Middle frontal gyrus (tissue), 1 donor: ENCODE results near the gene JADE2.
"Not testable (repeated sequence)": the region's sequence is repeated elsewhere in the genome, so short reads cannot be mapped to it uniquely, and the experiment has no call there.

Experiments used
- DNase-seq: peaks from one replicate; pipeline ENCODE4 v3.0.0-alpha.2; 2015; ENCODE audit warnings: low spot score; ENCODE audit errors: extremely low spot score

The JADE2 gene

DNA sequence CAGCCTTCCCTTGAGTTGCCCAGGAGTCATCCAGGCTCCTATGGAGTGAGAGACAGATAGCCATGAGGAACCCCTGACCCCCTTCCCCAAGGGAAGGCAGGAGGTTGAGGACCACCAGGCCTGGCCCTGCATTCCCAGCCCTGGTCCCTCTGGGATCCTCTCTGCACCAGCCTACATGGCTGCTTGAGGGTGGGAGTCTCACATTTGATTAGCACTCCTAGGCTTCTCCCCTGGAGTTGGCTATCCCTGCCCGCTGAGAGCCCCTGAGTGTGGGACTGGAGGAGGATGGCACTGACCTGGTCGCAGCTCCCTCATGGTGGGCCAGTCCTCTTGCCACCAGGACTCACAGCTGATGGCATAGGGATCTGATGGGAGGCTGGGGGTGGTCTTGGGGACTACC, 60.5 kb downstream of the JADE2 start:
- DNase-seq, result no peak

DNA sequence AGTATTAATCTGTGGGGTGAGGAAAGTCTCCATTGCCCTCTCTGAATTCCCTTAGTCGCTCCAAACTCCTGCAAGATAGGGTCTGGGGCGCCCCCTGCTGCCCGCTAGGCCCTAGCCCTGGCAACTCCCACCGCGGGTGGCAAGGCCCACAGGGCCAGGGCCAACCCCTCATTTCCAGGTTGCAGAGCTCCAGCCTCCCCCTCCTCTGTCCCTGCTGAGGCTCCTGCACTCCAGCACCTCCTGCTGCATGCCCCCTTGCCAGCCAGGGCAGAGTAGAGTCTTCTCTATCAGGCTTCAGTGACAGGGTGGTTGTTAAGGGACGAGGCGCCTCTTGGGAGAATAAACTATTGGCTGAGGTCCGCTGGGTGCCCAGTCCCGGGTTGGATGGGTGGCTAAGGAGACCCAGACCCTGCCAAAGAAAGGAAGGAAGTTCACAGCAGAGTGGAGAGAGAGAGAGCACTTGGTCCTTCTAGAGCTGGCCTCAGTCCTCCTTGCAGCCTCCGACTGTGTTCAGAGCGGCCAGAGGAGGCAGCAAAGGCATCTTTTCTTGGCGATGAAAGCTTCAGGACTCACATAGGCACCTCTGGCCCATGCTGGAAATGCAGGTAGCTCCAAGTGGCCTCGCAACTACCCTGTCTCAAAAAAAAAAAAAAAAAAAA, 61.5 kb downstream of the JADE2 start:
- peak; percentile 45 for DNase-seq

DNA sequence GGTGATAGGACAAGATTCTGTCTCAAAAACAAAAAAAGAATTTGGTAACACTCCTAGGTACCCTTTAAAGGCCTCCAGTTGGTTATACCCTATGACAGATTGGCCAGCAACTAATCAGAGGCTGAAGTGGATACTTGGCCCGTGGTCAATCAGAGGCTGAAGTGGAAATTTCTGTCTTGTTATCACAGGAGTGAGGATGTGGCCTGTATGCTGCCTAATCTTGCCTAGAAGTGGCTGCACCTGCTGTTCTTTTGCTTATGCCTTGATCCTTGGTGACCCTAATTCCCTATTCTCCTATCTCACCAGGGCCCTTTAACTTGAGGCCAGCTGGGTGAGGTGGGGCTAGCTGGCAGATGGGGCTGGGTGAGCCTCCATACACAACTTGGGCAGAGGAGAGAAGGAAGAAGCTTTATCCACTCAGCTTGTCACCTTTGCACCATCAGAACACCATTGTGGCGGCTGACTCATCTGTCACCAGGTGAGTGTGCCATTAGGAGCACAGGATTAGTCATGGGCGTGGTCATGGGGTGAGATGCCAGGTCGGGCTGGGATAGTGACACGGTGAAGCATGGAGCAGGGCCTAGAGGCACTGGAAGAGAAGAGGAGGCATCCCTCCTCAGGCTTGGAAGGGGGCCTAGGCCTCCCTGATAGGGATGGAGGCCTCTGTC, 65.7 kb downstream of the JADE2 start:
- DNase-seq, result no peak

GRCh38 chr5:134592141-134592746, 66.8 kb downstream of the JADE2 start:
- no peak for DNase-seq

DNA sequence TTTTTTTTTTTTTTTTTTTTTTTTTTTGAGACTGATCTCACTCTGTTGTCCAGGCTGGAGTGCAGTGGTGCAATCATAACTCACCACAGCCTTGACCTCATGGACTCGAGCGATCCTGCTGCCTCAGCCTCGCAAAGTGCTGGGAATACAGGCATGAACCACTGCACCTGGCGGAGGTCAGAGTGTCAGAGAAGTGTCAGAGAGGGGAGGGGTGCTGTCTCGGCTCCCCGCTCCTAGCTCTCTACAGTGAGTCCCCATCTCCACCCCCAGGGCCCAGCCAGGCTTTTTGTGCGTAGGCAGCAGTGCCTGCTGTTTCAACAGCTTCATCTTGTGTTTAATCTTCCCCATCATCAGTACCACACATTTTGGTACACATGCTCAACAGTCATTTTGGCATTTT, 68.9 kb downstream of the JADE2 start:
- DNase-seq, result no peak

GRCh38 chr5:134594797-134595457, 69.5 kb downstream of the JADE2 start:
- no peak for DNase-seq

DNA sequence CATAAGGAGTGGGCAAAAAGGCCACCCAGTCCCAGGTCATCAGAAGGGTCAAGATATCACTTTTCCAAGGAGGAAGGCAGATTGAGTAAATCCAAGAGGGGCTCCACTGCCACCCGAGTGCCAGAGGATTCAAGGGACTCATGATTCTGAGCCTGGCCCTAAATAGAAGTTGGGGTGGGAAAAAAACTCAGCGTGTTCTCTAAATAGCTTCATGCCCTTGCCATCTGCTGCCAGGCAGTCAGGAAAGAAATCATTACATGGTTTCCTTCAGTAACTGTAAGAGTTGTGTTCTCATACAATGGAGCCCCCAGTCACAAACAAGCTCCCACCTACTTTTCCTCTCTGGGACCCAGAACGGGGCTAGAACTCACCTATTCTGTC, 70.0 kb downstream of the JADE2 start:
- DNase-seq, result no peak

DNA sequence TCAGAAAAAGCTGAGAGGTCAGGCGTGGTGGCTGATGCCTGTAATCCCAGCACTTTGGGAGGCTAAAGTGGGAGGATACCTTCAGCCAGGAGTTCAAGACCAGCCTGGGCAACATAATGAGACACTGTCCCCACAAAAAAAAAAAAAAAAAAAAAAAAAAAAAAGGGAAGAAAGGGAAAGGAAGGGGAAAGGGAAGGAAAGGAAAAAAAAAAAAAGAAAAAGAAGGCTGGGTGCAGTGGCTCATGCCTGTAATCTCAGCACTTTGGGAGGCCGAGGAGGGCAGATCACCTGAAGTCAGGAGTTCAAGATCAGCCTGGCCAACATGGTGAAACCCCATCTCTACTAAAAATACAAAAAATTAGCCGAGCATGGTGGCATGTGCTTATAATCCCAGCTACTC, 74.3 kb downstream of the JADE2 start:
- DNase-seq, result not testable (repeated sequence)

GRCh38 chr5:134600600-134600999, 75.1 kb downstream of the JADE2 start:
- DNase-seq, result no peak

DNA sequence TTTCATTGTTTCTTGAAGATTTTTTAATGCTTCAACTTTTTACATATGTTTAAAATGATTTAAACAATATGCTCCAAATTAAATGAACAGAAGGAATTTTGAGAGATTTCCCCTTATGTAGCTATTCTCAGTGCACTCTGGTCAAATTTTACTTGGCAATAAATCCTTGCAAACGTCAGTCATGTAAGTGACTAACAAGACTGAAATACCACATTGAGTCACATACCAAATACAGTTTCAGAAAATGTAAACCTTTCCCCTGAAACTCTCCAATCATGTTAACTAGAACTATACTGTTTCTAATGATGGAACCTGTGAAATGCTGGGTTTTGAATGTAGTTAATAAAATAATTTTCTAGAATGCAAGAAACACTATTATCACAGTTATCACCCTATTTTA, 77.6 kb downstream of the JADE2 start:
- no peak for DNase-seq

GRCh38 chr5:134604908-134605307, 79.4 kb downstream of the JADE2 start:
- DNase-seq, result no peak

GRCh38 chr5:134606726-134607125, 81.3 kb downstream of the JADE2 start:
- no peak for DNase-seq

DNA sequence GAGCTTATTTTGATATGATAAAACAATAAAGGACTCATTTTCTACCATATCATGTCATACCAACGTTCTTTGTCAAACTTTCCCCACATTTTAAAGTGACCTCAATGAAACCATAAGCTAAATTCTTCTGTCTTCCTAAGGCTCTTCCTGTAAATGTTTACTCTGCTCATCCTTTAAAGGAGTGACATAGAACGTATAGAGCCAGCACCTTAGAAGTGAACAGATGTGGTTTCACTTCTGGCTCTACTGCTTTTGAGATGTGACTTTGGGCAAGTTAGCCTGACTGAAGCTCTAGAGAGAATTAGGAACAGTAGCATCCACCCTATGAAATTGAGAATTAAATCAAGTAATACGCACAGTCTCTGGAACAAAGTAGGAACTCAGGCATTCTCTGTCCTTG, 83.1 kb downstream of the JADE2 start:
- DNase-seq, result no peak

DNA sequence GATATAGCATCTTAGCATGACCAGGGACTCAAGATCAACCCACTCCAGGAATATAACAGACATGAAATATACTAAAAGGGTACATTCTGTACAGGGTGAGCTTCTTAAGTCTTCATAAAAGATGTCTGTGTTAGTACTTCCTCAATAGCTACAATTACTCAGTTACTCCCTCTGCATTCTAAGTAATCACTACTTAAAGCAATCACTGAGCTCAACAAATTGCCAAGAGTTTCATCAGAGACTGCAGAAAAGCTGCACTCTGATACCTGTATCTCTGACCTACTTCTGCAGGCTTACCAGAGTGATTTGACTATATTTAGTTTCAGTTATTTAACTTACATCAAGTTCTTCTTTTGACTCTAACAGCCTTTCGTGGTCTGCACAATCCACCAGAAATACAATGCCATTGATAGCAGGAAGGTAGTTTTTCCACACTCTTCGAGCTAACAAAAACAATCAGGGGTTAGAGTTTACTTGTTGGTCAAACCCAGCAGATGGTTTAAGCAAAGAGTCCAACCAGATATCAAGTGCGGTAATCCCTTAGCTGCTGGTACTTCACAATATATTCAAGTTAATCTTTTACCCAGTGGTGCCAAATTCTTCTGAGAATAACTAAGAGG, 83.9 kb downstream of the JADE2 start:
- DNase-seq, result no peak

DNA sequence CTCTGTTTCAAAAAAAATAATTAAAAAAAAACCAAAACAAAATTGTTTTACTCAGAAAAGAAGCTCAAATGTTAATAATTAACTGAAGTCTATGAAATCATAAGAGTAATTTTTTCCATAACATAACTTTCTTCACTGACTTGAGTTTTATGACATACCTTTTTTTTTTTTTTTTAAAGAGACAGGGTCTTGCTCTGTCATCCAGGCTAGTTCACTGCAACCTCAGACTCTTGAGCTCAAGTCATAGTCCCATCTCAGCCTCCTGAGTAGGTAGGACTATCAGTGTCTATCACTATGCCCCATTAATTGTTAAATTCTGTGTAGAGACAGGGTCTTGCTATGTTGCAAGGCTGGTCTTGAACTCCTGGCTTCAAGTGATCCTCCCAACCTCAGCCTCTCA, 85.3 kb downstream of the JADE2 start:
- no peak for DNase-seq

GRCh38 chr5:134611515-134611914, 86.0 kb downstream of the JADE2 start:
- DNase-seq, result no peak

DNA sequence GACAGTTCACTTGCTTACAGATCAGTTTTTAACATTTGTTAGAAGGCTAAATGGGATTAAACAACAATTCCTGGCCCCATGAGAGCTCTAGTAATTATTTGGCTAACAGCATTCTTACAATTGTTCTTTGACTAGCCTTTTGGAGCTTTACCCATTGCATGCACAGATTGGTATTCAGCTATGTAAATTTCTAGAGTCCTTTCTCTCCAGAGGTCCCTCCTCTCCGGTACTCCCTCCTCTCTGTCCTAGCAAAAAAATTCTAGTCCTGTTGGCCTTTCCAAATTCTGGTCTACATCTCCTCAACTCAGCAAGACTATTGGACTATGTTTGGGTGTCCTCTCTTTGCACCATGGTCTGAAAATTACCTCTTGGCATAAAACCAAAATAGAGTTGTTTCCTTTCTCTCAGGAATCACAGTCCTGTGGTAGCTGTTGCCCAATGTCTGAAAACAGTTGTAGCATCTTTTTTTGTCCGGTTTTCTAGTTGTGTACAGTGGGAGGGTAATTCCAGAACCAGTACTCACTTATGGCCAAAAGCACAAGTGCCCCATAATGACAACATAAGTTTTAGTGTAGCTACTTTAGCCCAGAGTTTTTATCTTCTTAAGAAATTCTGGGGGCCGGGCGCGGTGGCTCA, 89.1 kb downstream of the JADE2 start:
- DNase-seq, result no peak

GRCh38 chr5:134620634-134621033, 95.2 kb downstream of the JADE2 start:
- DNase-seq, result no peak

DNA sequence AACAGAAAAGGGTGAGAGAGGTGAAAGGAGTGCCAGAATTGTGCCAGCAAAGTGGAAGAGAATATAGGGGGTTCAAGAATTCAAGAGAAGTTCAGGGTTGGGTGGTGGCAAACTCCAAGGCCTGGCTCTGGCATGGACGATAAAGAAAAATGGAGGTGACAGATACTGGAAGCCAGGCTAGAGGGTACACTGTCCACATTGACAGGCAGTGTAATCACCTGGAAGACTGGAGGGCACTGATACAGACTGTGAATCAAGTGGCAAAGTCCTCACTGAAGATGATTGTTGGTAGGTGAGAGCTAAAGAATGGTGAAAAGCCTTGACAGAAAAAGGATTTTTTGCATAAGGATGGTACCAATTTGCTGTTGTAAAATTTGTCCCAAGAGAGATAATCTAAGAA, 100.1 kb downstream of the JADE2 start:
- DNase-seq, result no peak

DNA sequence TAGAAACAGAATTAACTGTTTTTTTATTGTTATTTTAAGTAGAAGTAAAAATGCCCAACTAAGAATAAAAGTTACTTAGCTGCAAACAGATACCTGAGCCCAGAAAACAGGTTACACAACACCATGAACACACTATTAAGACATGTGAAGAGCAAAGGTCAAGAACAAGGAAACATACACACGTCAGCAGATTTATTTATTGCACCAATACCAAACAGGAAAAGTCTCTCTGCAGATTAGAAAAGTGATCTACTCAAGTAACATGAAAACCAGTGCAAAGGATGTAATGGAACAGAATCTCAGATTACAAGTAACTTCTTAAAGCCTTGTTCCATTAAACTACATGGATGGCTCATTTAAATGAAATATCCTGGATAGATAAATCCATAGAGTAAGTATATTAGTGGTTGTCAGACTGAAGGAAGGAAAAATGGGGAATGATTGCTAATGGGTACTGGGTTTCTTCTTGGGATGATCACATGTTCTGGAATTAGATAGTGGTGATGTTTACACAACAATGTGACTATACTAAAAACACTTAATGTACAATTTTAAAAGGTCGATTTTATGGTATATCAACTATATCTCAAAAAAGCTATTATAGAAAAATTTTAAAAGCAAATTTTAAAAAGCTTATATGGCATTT, 101.0 kb downstream of the JADE2 start:
- DNase-seq, result no peak
